Natural killer cell (primary cell): ENCODE measurements around the gene TIMP2. TPM values are rescaled to one million over a fixed set of nuclear protein-coding genes. Genes with fewer than 3 reads are reported as not detected.

ENCODE experiments used
- ATAC-seq, 3 donors: fragments of 150-1000 bp in 2 of 3; fragments of 200-7000 bp in 1 of 3; cut with Tn5 transposase; 1 replicate in 1 of 3; 2 replicates in 2 of 3; pipeline ENCODE4 v1.10.0; 2021; ENCODE audit warnings: mild to moderate bottlenecking in 2 of 3, moderate library complexity in 2 of 3
- DNase-seq, 2 donors: peaks; one replicate each; pipeline versions ENCODE4 v3.0.0 to v3.0.0-alpha.2; 2013 to 2021; ENCODE audit warnings: mixed read lengths in 1 of 2
- H3K27ac ChIP-seq: one replicate; pipeline ENCODE4 v1.5.1; 2013; ENCODE audit warnings: mild to moderate bottlenecking, low read length
- H3K27me3 ChIP-seq: one replicate; pipeline ENCODE4 v1.6.1; 2013; ENCODE audit warnings: low read length; ENCODE audit not compliant: control insufficient read depth, insufficient read depth
- H3K36me3 ChIP-seq: one replicate; pipeline ENCODE4 v1.6.1; 2013; ENCODE audit warnings: low read length; ENCODE audit not compliant: control insufficient read depth, insufficient read depth
- H3K4me1 ChIP-seq: one replicate; pipeline ENCODE4 v1.6.1; 2013; ENCODE audit warnings: low read length; ENCODE audit not compliant: control insufficient read depth, insufficient read depth
- H3K4me3 ChIP-seq: one replicate; pipeline ENCODE4 v1.5.1; 2013; ENCODE audit warnings: low read length
- H3K9me3 ChIP-seq: one replicate; pipeline ENCODE4 v1.6.1; 2013; ENCODE audit warnings: low read length; ENCODE audit not compliant: control insufficient read depth, insufficient read depth
- H3K27ac Mint-ChIP-seq, 2 donors: one replicate each; pipeline ENCODE4 v1.8.0; 2022; ENCODE audit warnings: mild to moderate bottlenecking in 2 of 2, mixed read lengths in 2 of 2, moderate library complexity in 1 of 2
- H3K27me3 Mint-ChIP-seq, 2 donors: one replicate each; pipeline ENCODE4 v1.8.0; 2022; ENCODE audit warnings: low read depth in 2 of 2, mixed read lengths in 2 of 2
- H3K36me3 Mint-ChIP-seq: one replicate; pipeline ENCODE4 v1.8.0; 2022; ENCODE audit warnings: mixed read lengths
- H3K4me1 Mint-ChIP-seq, 2 donors: one replicate each; pipeline ENCODE4 v1.8.0; 2022; ENCODE audit warnings: mixed read lengths in 2 of 2
- H3K4me3 Mint-ChIP-seq: one replicate; pipeline ENCODE4 v1.8.0; 2022; ENCODE audit warnings: mild to moderate bottlenecking, moderate library complexity, mixed read lengths
- H3K9me3 Mint-ChIP-seq, 2 donors: one replicate each; pipeline ENCODE4 v1.8.0; 2022; ENCODE audit warnings: mixed read lengths in 2 of 2
- CTCF ChIP-seq: fragments of 200-600 bp; IDR thresholded peaks from one replicate; pipeline ENCODE4 v1.8.0; 2022; ENCODE audit warnings: antibody characterized with exemption
- WGBS: methylation state at CpG from one replicate; pipeline ENCODE4 v1.1.7; 2013; ENCODE audit warnings: missing lambda C conversion rate; ENCODE audit not compliant: insufficient coverage; 5-methylcytosine and 5-hydroxymethylcytosine counted together
- intact Hi-C: fragments of 100-400 bp; cut with micrococcal nuclease; formaldehyde crosslinking; loops from one replicate; pipeline ENCODE4 v1.14.2; 2022
- total RNA-seq, 4 donors: library from RNA; stranded (reverse); fragments of 120-200 nt in 1 of 4; gene quantifications; one replicate each; pipeline versions ENCODE4 v1.2.3 to v1.2.4, GENCODE V29; 2013 to 2022

Gene TIMP2
- total RNA-seq, 3 donors from 2014 or later (not counting 1 experiment from before 2014, with no cell fraction given) = 3.6 to 8.2 (median 7.1) TPM

GRCh38 chr17:78923660-78924453 is 1.3 kb downstream of the TIMP2 start:
- Mint-ChIP-seq H3K36me3 (no peaks in the 10 kb centered on the region), H3K27me3 (peaks cover 19 to 31% of the 10 kb centered on the region in 2 donors), H3K4me1 (peaks cover 0 to 7% of the 10 kb centered on the region in 2 donors), H3K27ac (no peak overlapping the region), H3K9me3 (no peaks in the 10 kb centered on the region), H3K4me3 (peak overlapping the region; percentile 45)
- H3K4me3 ChIP-seq = peak overlapping the region; percentile 40
- 6% methylated on average over 28 of the region's 28 CpGs for WGBS
- intact Hi-C loops = no loop called here
- peaks cover 32% of the 10 kb centered on the region for H3K4me1 ChIP-seq
- no peaks in the 10 kb centered on the region for H3K9me3 ChIP-seq
- DNase-seq (peak in 1 of 2 donors; percentile 75), ATAC-seq (peak; percentile 51 to 62 (median 51))
- peak overlapping the region; percentile 30 for H3K27ac ChIP-seq
- TF ChIP-seq CTCF = no peak
- peaks cover 11% of the 10 kb centered on the region for H3K27me3 ChIP-seq
- no peaks in the 10 kb centered on the region for H3K36me3 ChIP-seq

- H3K27ac ChIP-seq = peak overlapping the region; percentile 30
- H3K27me3 Mint-ChIP-seq = peaks cover 12 to 28% of the 10 kb centered on the region in 2 donors
- no peaks in the 10 kb centered on the region for H3K9me3 Mint-ChIP-seq
- H3K27me3 ChIP-seq = peaks cover 11% of the 10 kb centered on the region
- no peak for ATAC-seq
- H3K4me3 Mint-ChIP-seq = peak overlapping the region; percentile 67
- no peak overlapping the region for H3K27ac Mint-ChIP-seq
- intact Hi-C loops = no loop called here
- 57% methylated on average over 8 of the region's 13 CpGs for WGBS
- TF ChIP-seq CTCF = no peak
- H3K36me3 Mint-ChIP-seq = no peaks in the 10 kb centered on the region
- H3K36me3 ChIP-seq = no peaks in the 10 kb centered on the region
- peaks cover 37% of the 10 kb centered on the region for H3K4me1 ChIP-seq
- peaks cover 0 to 13% of the 10 kb centered on the region in 2 donors for H3K4me1 Mint-ChIP-seq
- no peak for DNase-seq
- H3K9me3 ChIP-seq = no peaks in the 10 kb centered on the region
- H3K4me3 ChIP-seq = no peak overlapping the region
These were observed 2.2 kb downstream of the TIMP2 start for GRCh38 chr17:78922816-78923498.

GRCh38 chr17:78921437-78921971 is 3.7 kb downstream of the TIMP2 start:
- peaks cover 44% of the 10 kb centered on the region for H3K4me1 ChIP-seq
- ATAC-seq (no peak), DNase-seq (no peak)
- H3K27me3 Mint-ChIP-seq = peaks cover 13 to 31% of the 10 kb centered on the region in 2 donors
- H3K36me3 ChIP-seq = no peaks in the 10 kb centered on the region
- intact Hi-C loops = no loop called here
- H3K27ac ChIP-seq = no peak overlapping the region
- H3K4me3 ChIP-seq = no peak overlapping the region
- no peaks in the 10 kb centered on the region for H3K9me3 ChIP-seq
- H3K4me1 Mint-ChIP-seq = peaks cover 4 to 22% of the 10 kb centered on the region in 2 donors
- H3K27ac Mint-ChIP-seq = no peak overlapping the region
- TF ChIP-seq CTCF = no peak
- H3K27me3 ChIP-seq = peaks cover 11% of the 10 kb centered on the region
- no peaks in the 10 kb centered on the region for H3K36me3 Mint-ChIP-seq
- H3K4me3 Mint-ChIP-seq = no peak overlapping the region
- no peaks in the 10 kb centered on the region for H3K9me3 Mint-ChIP-seq
- 89% methylated on average over 8 of the region's 8 CpGs for WGBS
